DLD1 (cell line): ENCODE data around the gene EMC1.
"Not testable (repeated sequence)": the region's sequence is repeated elsewhere in the genome, so short reads cannot be mapped to it uniquely, and the experiment has no call there.

ENCODE experiments used
- in situ Hi-C: cut with HindIII; loops from 2 replicates; pipeline ENCODE4 v1.10.0; 2017; ENCODE audit warnings: low sequenced_read_pairs

Gene EMC1

GRCh38 chr1:19193004-19193403, 58.3 kb downstream of the EMC1 start:
- in situ Hi-C loops: no loop called here

- in situ Hi-C loops: no loop called here
These were observed 59.5 kb downstream of the EMC1 start for GRCh38 chr1:19191811-19192210.

DNA sequence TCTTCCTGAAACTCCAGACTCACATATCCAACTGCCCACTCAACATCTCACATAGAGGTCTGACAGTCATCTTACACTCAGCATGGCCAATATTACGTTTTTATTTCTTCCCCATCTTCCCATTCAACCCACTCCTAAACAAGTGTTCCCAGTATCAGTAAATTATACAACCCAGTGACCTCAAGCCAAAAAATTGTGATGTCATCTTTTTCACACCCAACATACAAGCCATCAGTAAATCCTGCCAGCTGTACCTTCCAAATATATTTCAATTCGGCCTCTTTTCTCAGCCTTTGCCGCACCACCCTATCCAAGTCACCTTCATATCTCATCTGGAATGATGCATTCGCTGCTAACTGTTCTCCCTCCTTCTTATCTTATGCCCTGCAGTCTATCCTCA, 60.9 kb downstream of the EMC1 start:
- in situ Hi-C loops: no loop called here

DNA sequence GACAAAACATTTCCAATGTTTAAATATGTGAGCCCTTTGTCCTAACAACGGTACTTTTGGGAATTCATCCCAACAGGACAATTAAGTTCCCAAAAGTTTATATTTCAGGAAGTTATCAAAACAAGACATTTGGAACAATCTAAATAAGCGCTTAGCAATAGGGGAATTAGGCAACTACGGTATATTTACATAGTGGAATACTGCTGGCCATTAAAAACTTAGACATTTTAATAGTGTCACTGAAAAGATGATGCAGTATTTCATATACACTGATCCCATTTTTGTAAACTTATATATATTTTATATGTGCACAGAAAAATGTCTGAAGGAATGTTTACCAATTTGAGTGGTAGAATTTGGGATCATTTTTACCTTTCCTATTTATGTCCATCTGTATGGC, 62.1 kb downstream of the EMC1 start:
- in situ Hi-C loops: no loop called here

GRCh38 chr1:19187852-19188251, 63.5 kb downstream of the EMC1 start:
- in situ Hi-C loops: no loop called here

DNA sequence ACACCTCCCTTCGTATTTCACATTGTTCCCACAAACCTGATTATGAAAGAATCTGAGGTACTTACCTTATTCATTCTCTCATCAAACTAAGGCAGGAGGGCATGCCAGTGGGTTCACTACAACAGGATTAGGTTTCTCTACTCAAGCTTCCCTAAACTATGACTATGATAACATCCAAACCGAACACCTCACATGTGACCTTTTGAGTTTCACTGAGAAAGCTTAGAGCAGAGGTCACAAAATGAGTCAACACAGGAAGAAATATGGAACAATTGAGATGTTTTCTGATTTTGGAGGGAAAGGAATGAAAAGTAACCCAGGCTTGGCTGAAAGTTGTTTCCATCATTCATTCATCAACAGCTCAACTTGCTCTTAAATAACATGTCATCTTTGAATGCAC, 65.3 kb downstream of the EMC1 start:
- in situ Hi-C loops: no loop called here

- in situ Hi-C loops: no loop called here
These were observed 69.1 kb downstream of the EMC1 start for GRCh38 chr1:19182223-19182622.

GRCh38 chr1:19180265-19180657, 71.1 kb downstream of the EMC1 start:
- in situ Hi-C loops: not testable (repeated sequence)

DNA sequence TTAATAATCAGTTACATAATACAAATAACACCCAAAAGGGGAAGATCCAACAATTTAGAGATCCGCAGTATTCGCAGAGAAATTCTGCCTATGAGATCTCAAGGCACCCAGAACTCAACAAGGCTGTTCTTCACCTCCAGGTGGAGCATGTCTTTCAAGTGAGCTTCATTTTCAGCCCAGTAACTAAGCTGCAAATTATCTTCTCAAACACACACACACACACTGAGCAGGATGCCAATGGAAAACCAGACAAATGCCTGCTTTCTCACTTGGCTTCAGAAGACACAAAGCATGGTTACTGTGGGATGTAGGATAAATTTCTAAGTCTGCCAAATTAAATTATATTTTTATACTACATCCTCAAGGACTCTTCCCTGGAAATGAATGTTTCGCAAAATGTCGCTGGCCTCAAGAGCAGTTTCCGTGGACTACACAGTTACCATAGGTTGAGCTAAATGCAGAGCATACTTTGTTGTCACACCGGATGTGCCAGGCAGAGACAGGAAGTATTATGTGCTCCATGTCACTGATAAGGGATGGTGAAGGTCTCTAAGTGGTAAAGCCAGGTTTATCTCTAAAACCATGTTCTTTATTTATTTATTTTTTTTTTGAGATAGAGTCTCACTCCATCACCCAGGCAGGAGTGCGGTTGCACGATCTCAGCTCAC, 71.6 kb downstream of the EMC1 start:
- in situ Hi-C loops: no loop called here

- in situ Hi-C loops: no loop called here
These were observed 72.5 kb downstream of the EMC1 start for GRCh38 chr1:19178734-19179398.

DNA sequence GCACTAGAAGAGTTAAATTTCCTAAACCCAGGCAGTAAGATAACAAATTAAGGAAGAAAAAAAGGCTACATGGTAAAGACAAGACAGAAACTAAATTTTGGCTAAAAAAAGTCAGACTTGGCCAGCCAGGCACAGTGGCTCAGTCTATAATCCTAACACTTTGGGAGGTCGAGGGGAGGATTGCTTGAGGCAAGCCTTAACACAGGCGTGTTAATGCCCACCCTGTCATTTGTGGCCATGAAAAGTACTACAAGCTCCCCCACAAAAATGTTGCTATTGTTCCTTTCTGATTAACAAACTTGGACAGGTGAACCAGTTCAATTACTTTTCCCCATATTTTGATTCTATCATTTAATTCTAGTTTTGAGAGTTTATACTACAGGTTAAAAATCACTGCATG, 73.5 kb downstream of the EMC1 start:
- in situ Hi-C loops: no loop called here

GRCh38 chr1:19169642-19170041, 81.7 kb downstream of the EMC1 start:
- in situ Hi-C loops: no loop called here

DNA sequence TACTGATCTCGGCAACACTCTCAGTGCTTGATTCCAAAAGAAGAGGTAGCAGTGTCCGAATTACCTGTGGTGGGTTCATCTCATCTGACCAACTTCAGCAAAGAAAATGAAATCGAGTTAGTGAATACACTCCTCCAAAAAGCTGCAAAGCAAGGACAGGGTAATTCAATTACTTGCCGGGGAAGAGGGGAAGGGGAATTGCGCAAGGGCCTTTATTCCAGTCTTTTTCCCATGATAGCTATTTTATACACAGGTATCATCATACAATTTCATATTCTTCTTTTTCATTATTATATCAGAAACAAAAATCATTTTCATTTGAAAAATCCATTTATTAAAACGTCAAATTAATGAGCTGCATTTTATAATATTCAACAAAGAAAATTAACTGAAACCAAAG, 84.2 kb downstream of the EMC1 start:
- in situ Hi-C loops: no loop called here

- in situ Hi-C loops: no loop called here
These were observed 85.3 kb downstream of the EMC1 start for GRCh38 chr1:19166066-19166465.
